ENCODE data around the gene HEXIM1. TPM values are rescaled to one million over a fixed set of nuclear protein-coding genes. Genes with fewer than 3 reads are reported as not detected.

Gene HEXIM1
- total RNA-seq, 4 donors from 2014 or later, result 26.3 to 79.6 (median 36.9) TPM

- peak overlapping the region; percentile 93 to 100 (median 97) for H3K27ac ChIP-seq
Measured at GRCh38 chr17:45127207-45127547, 21.1 kb upstream of the HEXIM1 start.

GRCh38 chr17:45127548-45128300 is 20.6 kb upstream of the HEXIM1 start:
- TF ChIP-seq POLR2A (IDR thresholded peaks at IDR 0.05), result no peak
- TF ChIP-seq, protein P1, sequence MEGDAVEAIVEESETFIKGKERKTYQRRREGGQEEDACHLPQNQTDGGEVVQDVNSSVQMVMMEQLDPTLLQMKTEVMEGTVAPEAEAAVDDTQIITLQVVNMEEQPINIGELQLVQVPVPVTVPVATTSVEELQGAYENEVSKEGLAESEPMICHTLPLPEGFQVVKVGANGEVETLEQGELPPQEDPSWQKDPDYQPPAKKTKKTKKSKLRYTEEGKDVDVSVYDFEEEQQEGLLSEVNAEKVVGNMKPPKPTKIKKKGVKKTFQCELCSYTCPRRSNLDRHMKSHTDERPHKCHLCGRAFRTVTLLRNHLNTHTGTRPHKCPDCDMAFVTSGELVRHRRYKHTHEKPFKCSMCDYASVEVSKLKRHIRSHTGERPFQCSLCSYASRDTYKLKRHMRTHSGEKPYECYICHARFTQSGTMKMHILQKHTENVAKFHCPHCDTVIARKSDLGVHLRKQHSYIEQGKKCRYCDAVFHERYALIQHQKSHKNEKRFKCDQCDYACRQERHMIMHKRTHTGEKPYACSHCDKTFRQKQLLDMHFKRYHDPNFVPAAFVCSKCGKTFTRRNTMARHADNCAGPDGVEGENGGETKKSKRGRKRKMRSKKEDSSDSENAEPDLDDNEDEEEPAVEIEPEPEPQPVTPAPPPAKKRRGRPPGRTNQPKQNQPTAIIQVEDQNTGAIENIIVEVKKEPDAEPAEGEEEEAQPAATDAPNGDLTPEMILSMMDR (IDR thresholded peaks at IDR 0.05 in 4 of 5, conservative IDR thresholded peaks at IDR 0.05 in 1 of 5), result no peak
- Histone ChIP-seq H3K9me3 (no peaks in the 10 kb centered on the region), H3K4me1 (peaks cover 74 to 80% of the 10 kb centered on the region in 2 donors), H3K36me3 (no peaks in the 10 kb centered on the region), H3K27me3 (no peaks in the 10 kb centered on the region), H3K27ac (peak overlapping the region; percentile 93 to 100 (median 97)), H3K4me3 (no peak overlapping the region)
- intact Hi-C loops (cut with DNase I; ENCODE audit: low total_unique reads), result loop anchor here (2.0 kb wide), 1 partner anchor 17 kb away; no protein-coding TSS in a partner anchor
- in situ Hi-C loops (cut with MboI; ENCODE audit: low sequenced_read_pairs in 4 of 4), result loop anchor here in 1 of 4 donors (25.0 kb wide), 1 partner anchor 215 kb away; the partner anchor contains the start of gene GFAP
- peak in 1 of 2 donors; percentile 68 for DNase-seq
- ATAC-seq, result peak in 1 of 2 donors; percentile 5

More at GRCh38 chr17:45127207-45127547, 21.1 kb upstream of the HEXIM1 start:
- no peaks in the 10 kb centered on the region for H3K36me3 ChIP-seq
- TF ChIP-seq, protein P1 (IDR thresholded peaks at IDR 0.05 in 4 of 5, conservative IDR thresholded peaks at IDR 0.05 in 1 of 5), result no peak
- TF ChIP-seq POLR2A (IDR thresholded peaks at IDR 0.05), result no peak
- peaks cover 77 to 82% of the 10 kb centered on the region in 2 donors for H3K4me1 ChIP-seq
- in situ Hi-C loops (cut with MboI; ENCODE audit: low sequenced_read_pairs in 4 of 4) (loop anchor here in 1 of 4 donors (25.0 kb wide), 1 partner anchor 215 kb away; the partner anchor contains the start of gene GFAP), intact Hi-C loops (cut with DNase I; ENCODE audit: low total_unique reads) (no loop called here)
- no peak for DNase-seq
- H3K27me3 ChIP-seq, result no peaks in the 10 kb centered on the region
- H3K9me3 ChIP-seq, result no peaks in the 10 kb centered on the region
- ATAC-seq, result no peak
- H3K4me3 ChIP-seq, result no peak overlapping the region

- no peak for TF ChIP-seq POLR2A (IDR thresholded peaks at IDR 0.05)
- TF ChIP-seq, protein P1 (IDR thresholded peaks at IDR 0.05 in 4 of 5, conservative IDR thresholded peaks at IDR 0.05 in 1 of 5), result no peak
- peaks cover 72 to 82% of the 10 kb centered on the region in 2 donors for H3K4me1 ChIP-seq
- no peaks in the 10 kb centered on the region for H3K9me3 ChIP-seq
- no peak for DNase-seq
- no peak overlapping the region for H3K4me3 ChIP-seq
- H3K27ac ChIP-seq, result peak overlapping the region; percentile 93 to 100 (median 97)
- in situ Hi-C loops (cut with MboI; ENCODE audit: low sequenced_read_pairs in 4 of 4) (loop anchor here in 1 of 4 donors (25.0 kb wide), 1 partner anchor 216 kb away; the partner anchor contains the start of gene GFAP), intact Hi-C loops (cut with DNase I; ENCODE audit: low total_unique reads) (loop anchor here (2.0 kb wide), 1 partner anchor 18 kb away; no protein-coding TSS in a partner anchor)
- H3K36me3 ChIP-seq, result no peaks in the 10 kb centered on the region
- ATAC-seq, result no peak
- no peaks in the 10 kb centered on the region for H3K27me3 ChIP-seq
Measured at GRCh38 chr17:45128331-45128730, 19.9 kb upstream of the HEXIM1 start.

GRCh38 chr17:45128989-45129388 is 19.3 kb upstream of the HEXIM1 start:
- H3K36me3 ChIP-seq, result no peaks in the 10 kb centered on the region
- in situ Hi-C loops (cut with MboI; ENCODE audit: low sequenced_read_pairs in 4 of 4) (loop anchor here in 1 of 4 donors (25.0 kb wide), 1 partner anchor 217 kb away; the partner anchor contains the start of gene GFAP), intact Hi-C loops (cut with DNase I; ENCODE audit: low total_unique reads) (loop anchor here (2.0 kb wide), 1 partner anchor 18 kb away; no protein-coding TSS in a partner anchor)
- no peaks in the 10 kb centered on the region for H3K27me3 ChIP-seq
- TF ChIP-seq, protein P1 (IDR thresholded peaks at IDR 0.05 in 4 of 5, conservative IDR thresholded peaks at IDR 0.05 in 1 of 5), result no peak
- no peak for TF ChIP-seq POLR2A (IDR thresholded peaks at IDR 0.05)
- no peak overlapping the region for H3K4me3 ChIP-seq
- peak overlapping the region; percentile 93 to 100 (median 97) for H3K27ac ChIP-seq
- ATAC-seq (no peak), DNase-seq (no peak)
- no peaks in the 10 kb centered on the region for H3K9me3 ChIP-seq
- H3K4me1 ChIP-seq, result peaks cover 66 to 76% of the 10 kb centered on the region in 2 donors

All from gastrocnemius medialis (tissue), 4 donors.